Caco-2 (cell line): ENCODE data around the gene HEY2. TPM values are rescaled to one million over a fixed set of nuclear protein-coding genes. Genes with fewer than 3 reads are reported as not detected.
"Not testable (repeated sequence)": the region's sequence is repeated elsewhere in the genome, so short reads cannot be mapped to it uniquely, and the experiment has no call there.

ENCODE experiments used
- BruUV-seq: library from RNA; stranded (reverse); fragments of 400-500 nt; replicated peaks from 2 replicates; lab custom pipeline; 2021; lab: Mats Ljungman, UMichigan
- CTCF ChIA-PET: fragments of 300-600 bp; sonication (Branson Sonifier 250); formaldehyde crosslinking; loops from one replicate; lab custom pipeline; 2022; ENCODE audit warnings: antibody characterized with exemption; lab: Charles Lee
- POLR2A ChIA-PET: fragments of 300-600 bp; sonication (Branson Sonifier 250); formaldehyde crosslinking; loops from one replicate; lab custom pipeline; 2022; ENCODE audit warnings: antibody characterized with exemption; lab: Charles Lee
- DNase-seq, 2 experiments: peaks; one replicate each; pipeline versions ENCODE4 v3.0.0 to v3.0.0-alpha.2; 2020 to 2022
- H3K27me3 ChIP-seq: replicated peaks from 2 replicates; pipeline ENCODE4 v1.6.0; 2011; ENCODE audit warnings: low read length; ENCODE audit not compliant: control insufficient read depth, insufficient read depth
- H3K36me3 ChIP-seq: 2 replicates; pipeline ENCODE4 v1.5.1; 2011; ENCODE audit warnings: low read length; ENCODE audit not compliant: control insufficient read depth, insufficient read depth
- H3K4me1 ChIP-seq: fragments of 250-450 bp; sonication (Bioruptor Pico); 2 replicates; pipeline ENCODE4 v1.5.1; 2020; ENCODE audit warnings: mild to moderate bottlenecking
- H3K4me3 ChIP-seq: 2 replicates; pipeline ENCODE4 v1.5.1; 2011; ENCODE audit warnings: low read depth, mild to moderate bottlenecking, control low read depth, low read length
- H3K9me3 ChIP-seq: fragments of 250-450 bp; sonication (Bioruptor Pico); 2 replicates; pipeline ENCODE4 v1.5.1; 2020; ENCODE audit warnings: mild to moderate bottlenecking, moderate library complexity
- H3K27ac Mint-ChIP-seq: one replicate; pipeline ENCODE4 v1.8.0; 2022; ENCODE audit warnings: mixed read lengths; ENCODE audit not compliant: unreplicated experiment
- H3K27me3 Mint-ChIP-seq: one replicate; pipeline ENCODE4 v1.8.0; 2022; ENCODE audit warnings: mixed read lengths; ENCODE audit not compliant: insufficient read depth, unreplicated experiment
- H3K36me3 Mint-ChIP-seq: one replicate; pipeline ENCODE4 v1.8.0; 2022; ENCODE audit warnings: mild to moderate bottlenecking, mixed read lengths; ENCODE audit not compliant: insufficient read depth, unreplicated experiment
- H3K4me1 Mint-ChIP-seq: one replicate; pipeline ENCODE4 v1.8.0; 2022; ENCODE audit warnings: low read depth, mixed read lengths; ENCODE audit not compliant: unreplicated experiment
- H3K4me3 Mint-ChIP-seq: one replicate; pipeline ENCODE4 v1.8.0; 2022; ENCODE audit warnings: mild to moderate bottlenecking, moderate library complexity, mixed read lengths; ENCODE audit not compliant: unreplicated experiment
- H3K9me3 Mint-ChIP-seq: one replicate; pipeline ENCODE4 v1.8.0; 2022; ENCODE audit warnings: mixed read lengths; ENCODE audit not compliant: unreplicated experiment
- intact Hi-C: fragments of 100-400 bp; cut with micrococcal nuclease; formaldehyde crosslinking; loops from one replicate; pipeline ENCODE4 v1.10.0; 2022; ENCODE audit not compliant: unreplicated experiment
- total RNA-seq: library from RNA; stranded (reverse); gene quantifications from 2 replicates; pipeline ENCODE4 v1.2.3, GENCODE V29; 2022
- TF ChIP-seq, protein P1 (sequence below), 2 experiments: fragments of 200-600 bp in 1 of 2; IDR thresholded peaks; 1 replicate in 1 of 2; 2 replicates in 1 of 2; pipeline versions ENCODE4 v1.5.1 to v1.8.0; 2011 to 2022; ENCODE audit warnings: antibody characterized with exemption in 1 of 2, control low read depth in 1 of 2, inconsistent platforms in 1 of 2, low read depth in 1 of 2, low read length in 1 of 2, mild to moderate bottlenecking in 1 of 2, moderate library complexity in 1 of 2; ENCODE audit not compliant: insufficient read depth in 1 of 2, severe bottlenecking in 1 of 2, unreplicated experiment in 1 of 2

HEY2 gene
- total RNA-seq, 1 experiment from 2014 or later, result not detected

DNA sequence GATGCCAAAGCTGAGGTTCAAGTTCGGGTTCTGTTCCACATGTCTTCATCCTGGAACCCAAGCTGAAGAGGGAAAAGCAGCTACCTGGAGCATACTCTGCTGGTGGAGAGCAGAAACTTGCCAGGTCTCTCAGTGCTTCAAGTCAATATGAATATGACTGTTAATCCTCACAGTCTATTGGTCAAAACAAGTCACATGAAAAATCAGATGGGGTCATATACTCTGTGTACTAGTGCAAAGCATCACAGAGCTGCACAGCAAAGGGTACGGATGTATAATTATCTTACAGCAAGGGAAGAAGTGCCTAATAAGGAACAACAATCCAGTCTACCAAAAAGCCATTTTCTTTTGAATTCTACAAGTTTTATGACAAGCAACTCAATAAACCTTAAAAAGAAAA, 53.0 kb downstream of the HEY2 start:
- BruUV-seq, result no TSS peak
- 0 out of 2 replicates have a peak, but pooled peaks cover 1% of the 10 kb centered on the region for H3K36me3 ChIP-seq
- DNase-seq, result no peak
- Mint-ChIP-seq H3K4me3 (no peak overlapping the region), H3K9me3 (no peaks in the 10 kb centered on the region), H3K4me1 (peaks cover 12% of the 10 kb centered on the region), H3K27ac (no peak overlapping the region), H3K27me3 (no peaks in the 10 kb centered on the region), H3K36me3 (peaks cover 9% of the 10 kb centered on the region)
- POLR2A ChIA-PET, result no interaction called here
- intact Hi-C loops, result no loop called here
- CTCF ChIA-PET, result no interaction called here
- TF ChIP-seq, protein P1, sequence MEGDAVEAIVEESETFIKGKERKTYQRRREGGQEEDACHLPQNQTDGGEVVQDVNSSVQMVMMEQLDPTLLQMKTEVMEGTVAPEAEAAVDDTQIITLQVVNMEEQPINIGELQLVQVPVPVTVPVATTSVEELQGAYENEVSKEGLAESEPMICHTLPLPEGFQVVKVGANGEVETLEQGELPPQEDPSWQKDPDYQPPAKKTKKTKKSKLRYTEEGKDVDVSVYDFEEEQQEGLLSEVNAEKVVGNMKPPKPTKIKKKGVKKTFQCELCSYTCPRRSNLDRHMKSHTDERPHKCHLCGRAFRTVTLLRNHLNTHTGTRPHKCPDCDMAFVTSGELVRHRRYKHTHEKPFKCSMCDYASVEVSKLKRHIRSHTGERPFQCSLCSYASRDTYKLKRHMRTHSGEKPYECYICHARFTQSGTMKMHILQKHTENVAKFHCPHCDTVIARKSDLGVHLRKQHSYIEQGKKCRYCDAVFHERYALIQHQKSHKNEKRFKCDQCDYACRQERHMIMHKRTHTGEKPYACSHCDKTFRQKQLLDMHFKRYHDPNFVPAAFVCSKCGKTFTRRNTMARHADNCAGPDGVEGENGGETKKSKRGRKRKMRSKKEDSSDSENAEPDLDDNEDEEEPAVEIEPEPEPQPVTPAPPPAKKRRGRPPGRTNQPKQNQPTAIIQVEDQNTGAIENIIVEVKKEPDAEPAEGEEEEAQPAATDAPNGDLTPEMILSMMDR (IDR thresholded peaks at IDR 0.05; ENCODE audit: insufficient read depth in 1 of 2, low read depth in 1 of 2, low read length in 1 of 2, severe bottlenecking in 1 of 2, unreplicated experiment in 1 of 2), result no peak
- H3K4me1 ChIP-seq, result peaks cover 42% of the 10 kb centered on the region
- no peaks in the 10 kb centered on the region for H3K27me3 ChIP-seq
- no peak overlapping the region for H3K4me3 ChIP-seq
- H3K9me3 ChIP-seq, result no peaks in the 10 kb centered on the region

DNA sequence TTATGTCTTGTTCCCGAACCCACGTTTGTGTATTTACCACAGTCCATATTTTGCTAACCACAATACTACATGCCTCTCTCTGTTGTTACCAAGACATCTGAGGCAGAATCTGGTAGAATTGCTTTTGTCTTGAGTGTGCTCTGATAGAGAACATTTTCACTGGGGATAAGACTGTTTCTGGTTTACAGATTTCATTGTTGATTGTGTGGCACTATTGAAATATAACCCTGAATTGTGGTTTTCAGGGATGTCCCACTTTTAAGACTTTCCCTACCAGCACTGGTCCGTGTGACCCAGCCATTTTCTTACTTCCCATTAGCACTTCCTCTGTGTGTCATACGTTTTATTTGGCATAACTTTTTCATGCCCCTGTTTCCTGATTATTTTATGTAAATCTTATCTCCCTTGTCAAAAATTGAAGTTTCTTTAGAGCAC, 53.5 kb downstream of the HEY2 start:
- CTCF ChIA-PET, result no interaction called here
- no peak overlapping the region for H3K27ac Mint-ChIP-seq
- no TSS peak for BruUV-seq
- Histone ChIP-seq H3K27me3 (no peaks in the 10 kb centered on the region), H3K9me3 (no peaks in the 10 kb centered on the region), H3K36me3 (no peaks in the 10 kb centered on the region), H3K4me1 (peaks cover 36% of the 10 kb centered on the region), H3K4me3 (no peak overlapping the region)
- H3K4me3 Mint-ChIP-seq, result no peak overlapping the region
- H3K27me3 Mint-ChIP-seq, result no peaks in the 10 kb centered on the region
- H3K36me3 Mint-ChIP-seq, result peaks cover 10% of the 10 kb centered on the region
- TF ChIP-seq, protein P1 (IDR thresholded peaks at IDR 0.05; ENCODE audit: insufficient read depth in 1 of 2, low read depth in 1 of 2, low read length in 1 of 2, severe bottlenecking in 1 of 2, unreplicated experiment in 1 of 2), result no peak
- intact Hi-C loops, result no loop called here
- no peaks in the 10 kb centered on the region for H3K9me3 Mint-ChIP-seq
- DNase-seq, result no peak
- H3K4me1 Mint-ChIP-seq, result peaks cover 18% of the 10 kb centered on the region
- POLR2A ChIA-PET, result no interaction called here

GRCh38 chr6:125804264-125804663, 54.8 kb downstream of the HEY2 start:
- ChIA-PET CTCF (no interaction called here), POLR2A (no interaction called here)
- Mint-ChIP-seq H3K27ac (no peak overlapping the region), H3K4me1 (peaks cover 16% of the 10 kb centered on the region), H3K4me3 (no peak overlapping the region), H3K36me3 (peaks cover 15% of the 10 kb centered on the region), H3K27me3 (no peaks in the 10 kb centered on the region), H3K9me3 (no peaks in the 10 kb centered on the region)
- no peaks in the 10 kb centered on the region for H3K9me3 ChIP-seq
- no peak for DNase-seq
- BruUV-seq, result no TSS peak
- TF ChIP-seq, protein P1 (IDR thresholded peaks at IDR 0.05; ENCODE audit: insufficient read depth in 1 of 2, low read depth in 1 of 2, low read length in 1 of 2, severe bottlenecking in 1 of 2, unreplicated experiment in 1 of 2), result no peak
- peaks cover 23% of the 10 kb centered on the region for H3K4me1 ChIP-seq
- no peaks in the 10 kb centered on the region for H3K36me3 ChIP-seq
- no peak overlapping the region for H3K4me3 ChIP-seq
- no peaks in the 10 kb centered on the region for H3K27me3 ChIP-seq
- intact Hi-C loops, result no loop called here

- not testable (repeated sequence) for H3K27me3 Mint-ChIP-seq, DNase-seq, BruUV-seq
These were observed 55.5 kb downstream of the HEY2 start for GRCh38 chr6:125804866-125805425.

More at GRCh38 chr6:125804866-125805425, 55.5 kb downstream of the HEY2 start:
- H3K4me3 ChIP-seq, CTCF ChIA-PET, H3K36me3 ChIP-seq, H3K4me3 Mint-ChIP-seq, H3K9me3 Mint-ChIP-seq, H3K9me3 ChIP-seq, intact Hi-C loops, H3K27ac Mint-ChIP-seq, H3K27me3 ChIP-seq, POLR2A ChIA-PET: not testable (repeated sequence)
- peaks cover 16% of the 10 kb centered on the region for H3K4me1 ChIP-seq
- H3K36me3 Mint-ChIP-seq, result peaks cover 13% of the 10 kb centered on the region
- peaks cover 15% of the 10 kb centered on the region for H3K4me1 Mint-ChIP-seq
